Lung (tissue), 12 donors: ENCODE results near the gene IKBKE. TPM values are rescaled to one million over a fixed set of nuclear protein-coding genes. Genes with fewer than 3 reads are reported as not detected.
A peak's percentile ranks its signal among the peaks of the same experiment; 100 is the strongest.

Source experiments
- ATAC-seq: fragments of 200-7000 bp; cut with Tn5 transposase; one replicate; pipeline ENCODE4 v1.9.1; 2020; ENCODE audit warnings: moderate number of reproducible peaks; ENCODE audit not compliant: insufficient read depth, low FRiP score
- DNase-seq, 3 donors: peaks; one replicate each; pipeline ENCODE4 v3.0.0-alpha.2; 2013 to 2017
- H3K27ac ChIP-seq, 2 donors: one replicate each; pipeline ENCODE4 v1.5.1; 2013; ENCODE audit warnings: mild to moderate bottlenecking in 2 of 2, moderate library complexity in 2 of 2, control low read depth in 1 of 2, inconsistent platforms in 1 of 2, low read depth in 1 of 2, low read length in 1 of 2
- H3K27me3 ChIP-seq, 3 donors: one replicate each; pipeline ENCODE4 v1.5.1; 2013; ENCODE audit warnings: low read length in 2 of 3; ENCODE audit not compliant: control insufficient read depth in 3 of 3, insufficient read depth in 3 of 3
- H3K36me3 ChIP-seq, 4 donors: one replicate each; pipeline ENCODE4 v1.5.1; 2013; ENCODE audit warnings: low read length in 4 of 4, mild to moderate bottlenecking in 1 of 4, moderate library complexity in 1 of 4; ENCODE audit not compliant: control insufficient read depth in 4 of 4, insufficient read depth in 4 of 4
- H3K4me1 ChIP-seq, 5 donors: one replicate each; pipeline ENCODE4 v1.5.1; 2013; ENCODE audit warnings: low read length in 5 of 5, mild to moderate bottlenecking in 2 of 5, moderate library complexity in 1 of 5; ENCODE audit not compliant: control insufficient read depth in 5 of 5, insufficient read depth in 5 of 5
- H3K4me3 ChIP-seq: one replicate; pipeline ENCODE4 v1.5.1; 2013; ENCODE audit warnings: mild to moderate bottlenecking, control low read depth, moderate library complexity
- H3K9ac ChIP-seq, 2 donors: one replicate each; pipeline ENCODE4 v1.5.1; 2013; ENCODE audit warnings: low read length in 2 of 2, control low read depth in 1 of 2; ENCODE audit not compliant: insufficient read depth in 1 of 2
- H3K9me3 ChIP-seq, 4 donors: one replicate each; pipeline ENCODE4 v1.5.1; 2013; ENCODE audit warnings: low read length in 3 of 4, mild to moderate bottlenecking in 1 of 4, moderate library complexity in 1 of 4; ENCODE audit not compliant: control insufficient read depth in 4 of 4, insufficient read depth in 3 of 4
- CTCF ChIP-seq: IDR thresholded peaks from 2 replicates; pipeline ENCODE4 v1.5.1; 2012; ENCODE audit warnings: mild to moderate bottlenecking; ENCODE audit errors: control extremely low read depth, extremely low read depth
- WGBS, 2 donors: extraction: QIAGEN DNeasy Blood & Tissue Kit; methylation state at CpG; one replicate each; pipeline ENCODE4 v1.1.7; 2013; 5-methylcytosine and 5-hydroxymethylcytosine counted together
- polyA plus RNA-seq, 2 donors: library from polyadenylated mRNA; stranded (reverse); fragments of 200-250 nt; gene quantifications; one replicate each; pipeline ENCODE4 v1.2.1, GENCODE V29; 2013
- total RNA-seq, 2 donors: library from RNA; depleted of rRNA in 1 of 2; stranded (reverse); fragments of >200 nt in 1 of 2; gene quantifications; one replicate each; pipeline ENCODE4 v1.2.1, GENCODE V29; 2014 to 2021
- donor health status: control.
- donor health status: control.
- donor health status: Bipolar disorder and iron deficiency.
- donor health status: healthy.
- donor health status: DM: yes; HTN: yes; CAD: no.

Gene IKBKE
- total and polyA plus RNA-seq, 4 donors, result 6.1 to 17.1 (median 11.7) TPM

DNA sequence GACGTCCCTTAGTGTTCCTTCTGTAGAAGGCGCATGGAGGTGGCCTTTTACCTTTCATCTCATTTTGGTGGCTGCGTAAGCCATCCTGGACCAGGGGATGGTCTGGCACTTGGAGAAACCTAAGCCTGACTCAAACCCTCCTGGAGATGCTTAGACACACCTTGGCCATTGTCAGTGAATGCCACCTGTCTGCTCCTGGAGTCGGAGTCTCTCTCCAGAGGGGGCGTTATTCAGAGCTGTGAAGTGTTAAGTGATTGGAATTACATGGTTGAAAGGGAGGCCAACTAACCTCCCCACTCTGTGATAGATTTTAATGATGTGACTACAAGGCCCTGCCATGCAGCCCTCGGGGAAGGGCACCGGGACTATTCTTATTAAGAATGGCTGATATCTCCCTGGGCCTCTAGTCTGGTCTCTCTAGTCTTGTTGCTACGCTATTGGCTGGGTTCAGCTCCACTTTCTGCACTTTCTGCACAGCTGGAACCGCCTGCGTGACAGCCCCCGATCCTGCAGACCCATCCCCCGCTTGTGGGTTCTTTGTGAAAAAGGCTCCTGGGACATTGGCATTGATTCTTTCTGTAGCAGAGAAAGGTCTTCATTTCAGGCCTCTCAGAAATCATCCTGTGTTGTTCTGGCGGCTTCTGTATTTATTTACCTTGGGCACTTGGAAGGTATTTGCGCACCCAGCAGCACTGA, 41.2 kb downstream of the IKBKE start:
- Histone ChIP-seq H3K9ac (peak overlapping the region in 1 of 2 donors; percentile 54), H3K27ac (peak overlapping the region in 1 of 2 donors; percentile 41), H3K4me3 (no peak overlapping the region), H3K9me3 (no peaks in the 10 kb centered on the region), H3K4me1 (peaks cover 0 to 38% (median 14%) of the 10 kb centered on the region in 5 donors), H3K36me3 (no peaks in the 10 kb centered on the region), H3K27me3 (peaks cover 0 to 10% (median 0%) of the 10 kb centered on the region in 3 donors)
- DNase-seq (peak; percentile 64 to 71 (median 69)), ATAC-seq (no peak)
- TF ChIP-seq CTCF, result no peak
- 78 to 80% methylated on average over 14 of the region's 14 CpGs for WGBS, 2 donors

DNA sequence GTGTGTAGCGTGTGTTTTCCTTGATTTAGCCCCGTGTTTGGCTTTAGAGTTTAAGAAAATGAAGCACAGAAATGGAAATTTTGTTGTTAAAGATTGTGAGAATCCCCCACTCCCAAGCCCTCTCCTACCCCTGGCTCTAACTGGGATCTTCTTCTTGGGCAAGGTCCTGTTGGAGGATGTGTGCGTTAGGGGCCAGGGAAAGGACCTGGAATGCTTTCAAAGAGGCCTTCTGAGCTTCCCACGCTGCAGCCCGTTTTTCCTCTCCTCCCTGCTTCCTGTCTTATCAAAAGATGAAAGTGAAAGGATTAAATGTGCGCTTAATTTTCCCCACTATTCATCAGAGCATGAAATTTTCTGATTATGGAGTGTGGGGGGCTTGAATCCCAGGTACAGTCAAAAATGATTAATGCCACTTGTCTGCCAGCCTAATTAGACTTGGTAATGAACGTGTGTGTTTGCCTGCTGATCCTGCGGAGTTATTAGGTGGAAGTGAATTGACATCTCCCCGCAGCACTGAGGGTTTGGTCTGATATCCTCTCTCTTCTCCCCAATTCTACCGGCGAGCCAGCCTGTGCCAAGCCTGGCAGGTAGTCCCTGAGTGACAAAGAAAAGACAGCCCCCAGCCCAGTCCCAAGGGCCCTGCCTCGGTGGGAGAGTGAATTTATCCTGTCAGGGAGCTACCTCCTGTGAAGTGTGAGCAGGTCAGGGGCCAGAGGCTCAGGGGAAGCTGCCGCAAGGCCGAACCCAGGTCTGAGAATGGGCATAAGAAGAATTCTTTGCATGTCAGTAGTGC, 42.0 kb downstream of the IKBKE start:
- WGBS, 2 donors, result 47 to 66% methylated on average over 14 of the region's 14 CpGs
- Histone ChIP-seq H3K9ac (peak overlapping the region in 1 of 2 donors; percentile 54), H3K4me3 (no peak overlapping the region), H3K27ac (peak overlapping the region in 1 of 2 donors; percentile 63), H3K27me3 (peaks cover 0 to 7% (median 0%) of the 10 kb centered on the region in 3 donors), H3K4me1 (peaks cover 0 to 36% (median 14%) of the 10 kb centered on the region in 5 donors), H3K36me3 (no peaks in the 10 kb centered on the region), H3K9me3 (no peaks in the 10 kb centered on the region)
- peak in 2 of 3 donors; percentile 62 to 63 for DNase-seq
- ATAC-seq, result no peak
- no peak for TF ChIP-seq CTCF

DNA sequence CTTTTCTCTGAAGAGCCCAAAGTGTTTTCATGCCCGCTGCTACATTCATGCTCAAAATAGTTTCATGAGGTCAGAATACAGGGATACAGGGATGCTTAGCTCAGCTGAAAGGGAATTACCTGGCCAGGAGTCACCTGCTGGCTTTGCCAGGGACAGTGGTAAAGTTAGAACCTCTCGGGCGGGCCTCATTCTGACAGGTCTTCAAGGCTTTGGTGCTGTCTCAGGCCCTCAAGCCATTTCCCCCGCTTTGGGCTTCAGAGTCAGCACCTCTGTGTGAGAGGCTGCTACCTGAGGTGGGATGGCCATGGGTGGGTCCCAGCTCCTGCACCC, 42.5 kb downstream of the IKBKE start:
- ATAC-seq (no peak), DNase-seq (no peak)
- Histone ChIP-seq H3K4me3 (no peak overlapping the region), H3K36me3 (no peaks in the 10 kb centered on the region), H3K27ac (peak overlapping the region in 1 of 2 donors; percentile 85), H3K9me3 (no peaks in the 10 kb centered on the region), H3K9ac (no peak overlapping the region), H3K27me3 (peaks cover 0 to 7% (median 0%) of the 10 kb centered on the region in 3 donors), H3K4me1 (peaks cover 0 to 36% (median 14%) of the 10 kb centered on the region in 5 donors)
- TF ChIP-seq CTCF, result no peak
- 85 to 94% methylated on average over 4 of the region's 4 CpGs for WGBS, 2 donors
